Measurements from ENCODE around the gene MYMK.

MYMK gene

DNA sequence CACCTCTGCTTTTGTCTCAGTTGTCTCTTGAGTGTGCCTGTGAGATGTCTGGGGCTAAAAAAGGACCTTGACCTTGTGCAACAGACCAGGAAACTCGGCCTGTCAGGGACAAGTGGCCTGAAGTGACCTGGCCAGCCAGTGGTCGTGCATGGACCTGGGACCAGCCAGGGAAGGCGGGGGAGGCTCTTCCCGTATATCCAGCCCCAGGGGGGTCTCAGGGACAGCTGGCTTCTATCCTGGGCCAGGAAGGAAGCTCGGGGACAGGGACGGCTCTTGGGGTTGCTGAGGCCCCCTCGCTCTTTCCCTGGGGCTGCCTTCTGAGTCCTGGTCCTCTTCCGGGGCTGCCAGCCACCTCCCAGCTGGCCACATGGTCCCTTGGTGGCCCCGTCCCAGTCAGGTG is 6.5 kb upstream of the MYMK start:
- H3K9ac ChIP-seq (ENCODE audit: low read depth, low read length): no peak overlapping the region
- peaks cover 29% of the 10 kb centered on the region for H3K4me1 ChIP-seq (ENCODE audit: control insufficient read depth, insufficient read depth, low read length)
- no peak overlapping the region for H3K4me2 ChIP-seq (ENCODE audit: low read length)
- no peak overlapping the region for H3K4me3 ChIP-seq (ENCODE audit: low read length)
- H3K9me3 ChIP-seq (replicated peaks; ENCODE audit: low read length): no peaks in the 10 kb centered on the region
- H3K27me3 ChIP-seq (ENCODE audit: control insufficient read depth, insufficient read depth, low read length): peaks cover 85% of the 10 kb centered on the region
- H3K36me3 ChIP-seq (ENCODE audit: insufficient read depth, low read length): no peaks in the 10 kb centered on the region

DNA sequence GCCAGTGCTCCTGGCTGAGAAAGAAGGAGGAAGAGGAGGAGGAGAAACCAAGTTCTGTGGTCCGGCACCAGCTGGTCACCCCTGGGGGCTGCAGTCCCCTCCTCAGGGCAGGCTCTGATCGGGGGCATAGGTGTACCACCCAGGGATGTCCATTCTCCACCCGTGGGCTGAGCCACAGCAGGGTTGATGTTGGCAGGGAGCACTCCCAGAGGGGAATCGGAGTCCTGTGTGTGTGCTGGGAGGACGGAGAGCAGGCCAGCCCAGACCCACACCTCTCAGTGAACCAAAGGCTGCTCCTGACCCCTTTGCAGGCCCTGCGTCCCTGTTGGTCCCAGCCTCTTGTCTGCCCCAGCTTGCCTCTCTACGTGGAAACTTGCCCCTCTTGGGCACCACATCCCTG is 5.1 kb upstream of the MYMK start:
- H3K4me1 ChIP-seq (ENCODE audit: control insufficient read depth, insufficient read depth, low read length): peaks cover 29% of the 10 kb centered on the region
- no peak overlapping the region for H3K9ac ChIP-seq (ENCODE audit: low read depth, low read length)
- H3K36me3 ChIP-seq (ENCODE audit: insufficient read depth, low read length): no peaks in the 10 kb centered on the region
- H3K4me2 ChIP-seq (ENCODE audit: low read length): no peak overlapping the region
- H3K27me3 ChIP-seq (ENCODE audit: control insufficient read depth, insufficient read depth, low read length): peaks cover 85% of the 10 kb centered on the region
- no peaks in the 10 kb centered on the region for H3K9me3 ChIP-seq (replicated peaks; ENCODE audit: low read length)
- no peak overlapping the region for H3K4me3 ChIP-seq (ENCODE audit: low read length)

DNA sequence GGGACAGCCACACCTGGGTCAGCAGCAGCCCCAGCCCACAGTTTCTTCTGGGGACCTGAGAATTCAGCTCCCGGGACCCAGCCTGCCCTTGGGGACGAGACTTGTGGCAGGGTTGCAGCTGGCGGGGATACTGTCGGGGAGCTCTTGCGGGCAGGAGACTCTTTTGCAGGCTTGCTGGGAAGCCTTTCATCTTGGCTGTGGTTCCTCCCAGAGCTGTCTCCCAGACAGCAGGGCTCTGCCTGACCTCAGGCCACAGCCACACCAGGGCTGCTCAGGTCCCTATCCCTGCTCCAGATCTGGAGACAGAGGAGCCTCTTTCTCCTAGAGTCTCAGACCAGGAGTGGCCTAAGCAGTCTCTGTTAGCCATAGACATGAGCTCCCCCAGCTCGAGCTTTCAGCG is 4.7 kb upstream of the MYMK start:
- H3K4me2 ChIP-seq (ENCODE audit: low read length): no peak overlapping the region
- no peak overlapping the region for H3K4me3 ChIP-seq (ENCODE audit: low read length)
- peaks cover 86% of the 10 kb centered on the region for H3K27me3 ChIP-seq (ENCODE audit: control insufficient read depth, insufficient read depth, low read length)
- H3K9ac ChIP-seq (ENCODE audit: low read depth, low read length): no peak overlapping the region
- H3K4me1 ChIP-seq (ENCODE audit: control insufficient read depth, insufficient read depth, low read length): peaks cover 28% of the 10 kb centered on the region
- H3K9me3 ChIP-seq (replicated peaks; ENCODE audit: low read length): no peaks in the 10 kb centered on the region
- no peaks in the 10 kb centered on the region for H3K36me3 ChIP-seq (ENCODE audit: insufficient read depth, low read length)

DNA sequence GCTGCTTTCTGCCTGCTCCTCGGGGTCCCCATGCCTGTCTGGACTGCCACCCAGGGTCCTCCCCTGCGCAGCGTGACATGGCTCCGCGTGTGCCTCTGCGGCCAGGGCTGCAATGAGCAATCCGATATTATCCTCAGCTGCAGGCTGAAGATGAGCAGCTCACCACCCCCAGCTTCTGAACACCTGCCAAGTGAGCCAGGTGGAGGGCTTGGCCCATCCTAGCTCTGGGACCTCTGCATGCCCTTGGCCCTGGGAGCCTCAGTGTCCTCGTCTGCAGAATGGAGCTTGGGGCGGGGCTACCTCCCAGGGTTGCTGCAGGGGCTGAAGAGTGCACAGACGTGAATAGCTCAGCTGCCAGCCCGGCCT is 4.1 kb upstream of the MYMK start:
- no peak overlapping the region for H3K4me2 ChIP-seq (ENCODE audit: low read length)
- H3K4me3 ChIP-seq (ENCODE audit: low read length): no peak overlapping the region
- peaks cover 87% of the 10 kb centered on the region for H3K27me3 ChIP-seq (ENCODE audit: control insufficient read depth, insufficient read depth, low read length)
- H3K4me1 ChIP-seq (ENCODE audit: control insufficient read depth, insufficient read depth, low read length): peaks cover 22% of the 10 kb centered on the region
- no peaks in the 10 kb centered on the region for H3K36me3 ChIP-seq (ENCODE audit: insufficient read depth, low read length)
- no peaks in the 10 kb centered on the region for H3K9me3 ChIP-seq (replicated peaks; ENCODE audit: low read length)
- no peak overlapping the region for H3K9ac ChIP-seq (ENCODE audit: low read depth, low read length)

DNA sequence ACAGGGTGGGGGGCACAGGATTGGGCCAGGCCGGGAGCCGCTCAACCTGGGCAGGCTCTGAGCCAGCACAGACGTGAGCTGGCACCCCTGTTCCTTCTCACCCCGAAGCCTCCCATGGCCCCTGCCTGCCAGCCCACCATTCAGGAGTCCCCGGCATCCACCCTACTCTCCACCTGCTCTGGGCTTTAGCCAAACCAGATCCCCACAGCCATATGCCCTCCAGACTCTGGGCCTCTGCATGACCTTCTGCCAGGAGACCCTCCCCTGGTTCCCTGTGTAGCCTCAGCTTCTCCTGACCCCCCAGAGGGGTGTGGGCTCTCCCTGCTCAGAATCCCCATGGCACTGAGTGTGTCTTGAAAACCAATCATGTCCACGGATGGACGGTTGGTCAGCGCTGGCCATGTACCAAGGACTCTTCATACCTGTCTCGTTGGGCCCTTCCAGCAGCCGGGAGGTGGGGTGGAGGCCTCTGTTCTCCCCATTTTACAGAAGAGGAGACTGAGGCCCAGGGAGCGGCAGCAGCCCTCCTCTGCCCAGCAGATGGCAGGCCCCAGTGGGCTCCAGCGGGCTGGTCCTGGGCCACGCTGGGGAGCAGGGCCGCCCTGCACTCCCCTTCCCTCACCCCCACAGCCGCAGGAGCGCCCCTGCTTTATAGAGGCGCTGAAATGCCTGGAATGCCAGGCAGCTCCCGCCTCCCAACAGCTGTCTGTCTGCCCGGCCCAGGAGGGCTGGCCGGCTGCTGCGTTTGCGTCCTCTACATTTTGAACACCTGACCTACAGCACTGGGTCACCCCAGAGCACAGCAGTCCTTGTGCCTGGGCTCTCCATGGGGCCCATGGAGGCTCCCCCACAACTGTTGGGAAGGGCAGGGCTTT is 3.5 kb upstream of the MYMK start:
- no peak overlapping the region for H3K4me3 ChIP-seq (ENCODE audit: low read length)
- H3K4me2 ChIP-seq (ENCODE audit: low read length): no peak overlapping the region
- no peaks in the 10 kb centered on the region for H3K9me3 ChIP-seq (replicated peaks; ENCODE audit: low read length)
- H3K36me3 ChIP-seq (ENCODE audit: insufficient read depth, low read length): no peaks in the 10 kb centered on the region
- peaks cover 22% of the 10 kb centered on the region for H3K4me1 ChIP-seq (ENCODE audit: control insufficient read depth, insufficient read depth, low read length)
- no peak overlapping the region for H3K9ac ChIP-seq (ENCODE audit: low read depth, low read length)
- peaks cover 85% of the 10 kb centered on the region for H3K27me3 ChIP-seq (ENCODE audit: control insufficient read depth, insufficient read depth, low read length)

DNA sequence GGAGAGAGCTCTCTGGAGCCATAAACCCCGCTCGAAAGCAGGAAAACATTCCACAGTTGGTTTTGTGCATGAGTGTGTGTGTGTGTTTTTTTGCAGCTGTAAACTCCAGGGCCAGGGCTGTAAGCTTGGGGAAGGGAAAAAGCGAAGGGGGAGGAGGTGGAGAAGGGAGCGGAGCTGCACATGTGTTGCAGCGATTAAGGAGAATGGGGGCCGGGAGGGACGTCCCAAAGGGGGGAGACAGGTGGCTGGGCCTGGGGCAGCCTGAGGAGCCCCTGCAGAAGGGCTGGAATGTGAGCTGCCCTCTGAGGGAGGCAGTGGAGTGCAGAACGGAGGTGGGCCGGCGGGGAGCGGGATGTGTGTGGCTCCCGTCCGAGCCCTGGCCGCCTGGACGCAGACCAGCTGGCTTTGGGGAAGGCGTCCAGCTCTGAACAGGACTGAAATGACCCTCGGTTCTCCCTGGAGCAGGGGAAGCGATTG is 2.7 kb upstream of the MYMK start:
- Histone ChIP-seq H3K4me3 (ENCODE audit: low read length) (no peak overlapping the region), H3K36me3 (ENCODE audit: insufficient read depth, low read length) (no peaks in the 10 kb centered on the region), H3K9me3 (replicated peaks; ENCODE audit: low read length) (no peaks in the 10 kb centered on the region), H3K4me1 (ENCODE audit: control insufficient read depth, insufficient read depth, low read length) (peaks cover 20% of the 10 kb centered on the region), H3K9ac (ENCODE audit: low read depth, low read length) (no peak overlapping the region), H3K27me3 (ENCODE audit: control insufficient read depth, insufficient read depth, low read length) (peaks cover 80% of the 10 kb centered on the region), H3K4me2 (ENCODE audit: low read length) (no peak overlapping the region)

DNA sequence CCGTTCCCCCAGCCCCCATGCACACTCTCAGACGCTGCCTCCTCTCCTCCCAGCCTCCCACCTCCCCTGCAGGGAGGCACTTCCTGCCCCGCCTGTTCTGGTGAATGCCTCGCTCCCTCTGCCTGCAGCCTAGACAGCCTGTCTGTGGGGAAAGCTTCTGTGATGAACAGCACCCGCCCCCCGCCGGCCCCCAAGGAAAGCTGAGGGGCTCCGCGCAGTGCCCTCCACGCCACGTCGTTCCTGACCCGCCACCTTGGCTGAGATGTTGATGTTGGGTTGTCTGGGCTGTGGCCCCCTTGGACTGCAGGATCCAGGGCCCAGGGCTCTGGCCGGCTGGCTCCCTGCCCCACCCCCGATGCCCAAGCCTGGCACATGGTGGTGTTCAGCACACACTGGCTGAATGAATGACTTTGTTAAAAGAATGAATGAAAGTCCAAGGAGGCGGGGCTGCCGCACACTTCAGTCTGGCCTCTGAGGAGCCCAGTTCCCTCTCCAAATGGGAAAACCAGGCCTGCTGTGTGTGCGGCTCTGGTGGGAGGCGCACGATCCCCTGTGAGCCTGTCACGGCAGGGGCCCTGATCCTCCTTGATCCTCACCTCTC is 2.1 kb upstream of the MYMK start:
- Histone ChIP-seq H3K4me3 (ENCODE audit: low read length) (no peak overlapping the region), H3K9me3 (replicated peaks; ENCODE audit: low read length) (no peaks in the 10 kb centered on the region), H3K9ac (ENCODE audit: low read depth, low read length) (no peak overlapping the region), H3K4me1 (ENCODE audit: control insufficient read depth, insufficient read depth, low read length) (peaks cover 20% of the 10 kb centered on the region), H3K4me2 (ENCODE audit: low read length) (no peak overlapping the region), H3K27me3 (ENCODE audit: control insufficient read depth, insufficient read depth, low read length) (peaks cover 79% of the 10 kb centered on the region), H3K36me3 (ENCODE audit: insufficient read depth, low read length) (no peaks in the 10 kb centered on the region)

DNA sequence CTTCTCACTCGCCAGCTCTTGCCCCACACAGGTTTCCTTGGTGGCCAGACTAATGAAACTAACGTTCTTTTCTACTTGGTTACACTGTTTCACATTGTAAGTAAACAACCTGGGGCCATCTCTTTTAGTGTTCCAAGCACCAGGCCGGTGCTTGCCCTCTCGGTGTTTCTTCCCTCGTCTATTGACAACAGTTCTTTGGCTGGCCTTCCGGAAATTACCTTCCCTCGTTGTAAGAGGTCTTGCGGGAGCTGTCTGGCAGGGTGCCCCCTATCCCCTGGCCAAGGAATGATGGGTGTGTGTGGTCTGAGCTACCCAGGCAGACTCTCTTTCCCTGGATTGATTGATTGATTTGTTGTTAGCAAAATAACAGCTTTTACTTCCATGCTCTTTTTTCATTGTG is 918 bp upstream of the MYMK start:
- Histone ChIP-seq H3K4me1 (ENCODE audit: control insufficient read depth, insufficient read depth, low read length) (peaks cover 20% of the 10 kb centered on the region), H3K4me2 (ENCODE audit: low read length) (no peak overlapping the region), H3K27me3 (ENCODE audit: control insufficient read depth, insufficient read depth, low read length) (peaks cover 73% of the 10 kb centered on the region), H3K4me3 (ENCODE audit: low read length) (no peak overlapping the region), H3K9ac (ENCODE audit: low read depth, low read length) (no peak overlapping the region), H3K9me3 (replicated peaks; ENCODE audit: low read length) (no peaks in the 10 kb centered on the region), H3K36me3 (ENCODE audit: insufficient read depth, low read length) (no peaks in the 10 kb centered on the region)

DNA sequence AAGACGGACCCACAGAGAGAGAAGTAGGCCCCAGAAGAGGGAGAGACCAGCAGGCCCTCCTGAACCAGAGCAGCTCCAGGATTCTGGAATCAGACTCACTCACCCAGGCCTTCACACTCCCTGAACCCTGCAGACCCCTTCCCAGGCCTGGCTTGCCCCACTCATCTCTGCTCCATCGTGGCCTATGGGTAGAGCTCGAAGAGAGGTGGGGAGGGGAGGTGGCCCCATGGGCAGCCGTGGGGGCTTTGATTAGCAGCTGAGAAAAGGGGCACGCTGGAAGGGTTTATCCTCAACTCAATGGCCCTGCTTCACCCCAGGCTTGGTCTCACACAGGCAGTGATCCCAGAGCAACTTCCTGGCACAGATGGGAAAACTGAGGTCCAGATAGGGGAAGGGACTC is 613 bp downstream of the MYMK start:
- peaks cover 61% of the 10 kb centered on the region for H3K27me3 ChIP-seq (ENCODE audit: control insufficient read depth, insufficient read depth, low read length)
- H3K4me3 ChIP-seq (ENCODE audit: low read length): no peak overlapping the region
- H3K9me3 ChIP-seq (replicated peaks; ENCODE audit: low read length): no peaks in the 10 kb centered on the region
- H3K4me1 ChIP-seq (ENCODE audit: control insufficient read depth, insufficient read depth, low read length): peaks cover 20% of the 10 kb centered on the region
- H3K4me2 ChIP-seq (ENCODE audit: low read length): no peak overlapping the region
- no peaks in the 10 kb centered on the region for H3K36me3 ChIP-seq (ENCODE audit: insufficient read depth, low read length)
- H3K9ac ChIP-seq (ENCODE audit: low read depth, low read length): no peak overlapping the region

DNA sequence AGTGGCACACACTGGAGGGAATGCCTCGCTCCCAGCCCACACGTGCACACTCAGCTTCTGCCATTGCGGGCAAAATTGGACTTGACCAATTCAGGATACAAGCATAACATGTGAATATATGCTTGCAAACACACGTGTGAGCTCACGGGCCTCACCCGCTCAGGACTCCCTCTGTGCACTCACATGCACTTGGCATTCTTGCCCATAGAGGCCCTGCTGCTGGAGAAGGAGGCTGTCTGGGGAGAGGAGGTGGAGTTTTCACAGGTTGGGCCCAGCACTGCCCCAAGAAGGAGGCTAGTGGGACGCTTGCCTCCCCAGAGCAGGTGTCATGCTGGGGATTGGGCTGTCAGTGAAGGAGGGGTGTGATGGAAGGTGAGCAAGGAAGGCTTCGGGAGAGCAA is 1.7 kb downstream of the MYMK start:
- Histone ChIP-seq H3K27me3 (ENCODE audit: control insufficient read depth, insufficient read depth, low read length) (peaks cover 50% of the 10 kb centered on the region), H3K36me3 (ENCODE audit: insufficient read depth, low read length) (no peaks in the 10 kb centered on the region), H3K4me2 (ENCODE audit: low read length) (no peak overlapping the region), H3K9ac (ENCODE audit: low read depth, low read length) (no peak overlapping the region), H3K4me1 (ENCODE audit: control insufficient read depth, insufficient read depth, low read length) (peaks cover 9% of the 10 kb centered on the region), H3K9me3 (replicated peaks; ENCODE audit: low read length) (no peaks in the 10 kb centered on the region), H3K4me3 (ENCODE audit: low read length) (no peak overlapping the region)

DNA sequence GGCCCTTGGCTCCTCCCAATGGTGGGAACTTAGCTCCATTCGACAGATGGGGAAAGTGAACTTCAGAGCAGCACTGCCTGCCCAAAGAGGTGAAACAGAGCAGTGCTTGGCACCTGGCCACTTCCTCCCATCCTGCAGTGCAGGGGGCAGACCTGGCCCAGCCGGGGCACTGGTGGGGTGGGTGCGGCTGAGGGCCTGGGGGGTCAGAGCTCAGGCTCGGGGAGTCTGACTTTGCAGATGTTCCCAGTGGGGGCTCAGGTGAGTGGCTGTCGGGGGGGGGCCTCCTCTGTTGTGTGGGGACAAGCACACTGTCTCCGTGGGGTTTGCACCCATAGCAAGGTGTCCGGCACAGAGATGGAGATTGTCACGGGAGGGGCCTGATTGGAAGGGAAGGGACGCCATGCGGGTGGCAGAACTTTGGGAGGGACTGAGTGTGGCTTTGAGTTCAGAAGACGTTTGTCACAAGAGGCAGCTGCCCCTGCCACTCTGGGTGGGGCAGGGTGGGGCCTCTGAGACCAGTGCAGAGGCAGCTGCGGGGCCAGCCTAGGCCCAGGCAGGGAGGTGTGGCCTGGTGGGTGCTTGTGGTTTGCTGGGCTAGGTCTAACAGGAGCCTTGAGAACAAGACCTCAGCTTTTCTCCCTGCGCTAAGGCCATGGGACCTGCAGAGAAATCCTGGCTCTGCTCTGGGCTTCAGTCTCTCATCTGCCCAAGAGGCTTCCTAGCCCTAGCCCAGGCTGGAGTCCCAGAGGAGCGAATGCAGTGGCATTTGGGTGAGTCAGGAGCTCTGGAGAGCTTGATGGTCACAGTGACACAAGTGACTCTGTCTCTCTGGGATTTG is 2.5 kb downstream of the MYMK start:
- H3K27me3 ChIP-seq (ENCODE audit: control insufficient read depth, insufficient read depth, low read length): peaks cover 42% of the 10 kb centered on the region
- no peak overlapping the region for H3K9ac ChIP-seq (ENCODE audit: low read depth, low read length)
- H3K36me3 ChIP-seq (ENCODE audit: insufficient read depth, low read length): no peaks in the 10 kb centered on the region
- H3K4me2 ChIP-seq (ENCODE audit: low read length): no peak overlapping the region
- no peak overlapping the region for H3K4me3 ChIP-seq (ENCODE audit: low read length)
- peaks cover 7% of the 10 kb centered on the region for H3K4me1 ChIP-seq (ENCODE audit: control insufficient read depth, insufficient read depth, low read length)
- H3K9me3 ChIP-seq (replicated peaks; ENCODE audit: low read length): no peaks in the 10 kb centered on the region

Data from skeletal muscle satellite cell (primary cell).